D721Med (cell line): Measurements from ENCODE around the gene DIP2C.
"Not testable (repeated sequence)": the region's sequence is repeated elsewhere in the genome, so short reads cannot be mapped to it uniquely, and the experiment has no call there.

Source experiments
- DNase-seq: peaks from one replicate; pipeline ENCODE4 v3.0.0; 2011; ENCODE audit warnings: low spot score; ENCODE audit not compliant: insufficient read length
- FAIRE-seq: peaks from 2 replicates; lab custom pipeline; 2011; peaks lifted over from hg19 to GRCh38; lab: Jason Lieb, UNC
- CTCF ChIP-seq: IDR thresholded peaks from 2 replicates; pipeline ENCODE4 v1.5.1; 2012; ENCODE audit warnings: mild to moderate bottlenecking, control low read depth; ENCODE audit not compliant: insufficient read depth; ENCODE audit errors: missing control alignments

Gene DIP2C

GRCh38 chr10:536935-537334 is 152.5 kb downstream of the DIP2C start:
- no peak for FAIRE-seq
- no peak for DNase-seq
- no peak for TF ChIP-seq CTCF

- FAIRE-seq (no peak), DNase-seq (no peak)
- no peak for TF ChIP-seq CTCF
Measured at GRCh38 chr10:536371-536925, 153.0 kb downstream of the DIP2C start.

GRCh38 chr10:535952-536351 is 153.5 kb downstream of the DIP2C start:
- no peak for TF ChIP-seq CTCF
- no peak for FAIRE-seq
- DNase-seq, result no peak

GRCh38 chr10:535051-535450 is 154.4 kb downstream of the DIP2C start:
- DNase-seq (no peak), FAIRE-seq (no peak)
- no peak for TF ChIP-seq CTCF

GRCh38 chr10:534047-534566 is 155.4 kb downstream of the DIP2C start:
- DNase-seq (no peak), FAIRE-seq (no peak)
- TF ChIP-seq CTCF, result no peak

GRCh38 chr10:533611-534010 is 155.9 kb downstream of the DIP2C start:
- TF ChIP-seq CTCF, result no peak
- no peak for DNase-seq
- FAIRE-seq, result no peak

- FAIRE-seq, result no peak
- no peak for TF ChIP-seq CTCF
- no peak for DNase-seq
Measured at GRCh38 chr10:533186-533585, 156.3 kb downstream of the DIP2C start.

GRCh38 chr10:532331-532730 is 157.1 kb downstream of the DIP2C start:
- not testable (repeated sequence) for FAIRE-seq, DNase-seq
